GDM1 (cell line): Measurements from ENCODE around the gene GNAT2.
"Not testable (repeated sequence)": the region's sequence is repeated elsewhere in the genome, so short reads cannot be mapped to it uniquely, and the experiment has no call there.

ENCODE experiments used
- DNase-seq: peaks from one replicate; lab custom pipeline; 2025; lab: John Stamatoyannopoulos, UW

The GNAT2 gene

GRCh38 chr1:109619576-109620400 is at the start of gene GNAT2, which contains the start of gene AMPD2:
TSS of gene GNAT2 (minus strand) at chr1:109619616. CDS start at chr1:109612870, 6,746 bp downstream.
TSS of gene AMPD2 (plus strand) at chr1:109619837. CDS start at chr1:109621176, 1,339 bp downstream.
- DNase-seq, result peak; percentile 58

GRCh38 chr1:109668123-109668775 is 48.8 kb upstream of the GNAT2 start:
- no peak for DNase-seq

- DNase-seq, result peak; percentile 86
Observed at GRCh38 chr1:109667452-109668122, 48.2 kb upstream of the GNAT2 start, which contains the start of gene GSTM2. TSS of gene GSTM2 (plus strand) at chr1:109668057. CDS start at chr1:109668116, 59 bp downstream.

GRCh38 chr1:109664671-109665070 is 45.3 kb upstream of the GNAT2 start:
- no peak for DNase-seq

GRCh38 chr1:109661391-109661790 is 42.0 kb upstream of the GNAT2 start:
- no peak for DNase-seq

- not testable (repeated sequence) for DNase-seq
Observed at GRCh38 chr1:109660691-109661026, 41.2 kb upstream of the GNAT2 start.

GRCh38 chr1:109659997-109660690 is 40.7 kb upstream of the GNAT2 start:
- DNase-seq, result no peak

- no peak for DNase-seq
Observed at GRCh38 chr1:109659145-109659544, 39.7 kb upstream of the GNAT2 start.

GRCh38 chr1:109658533-109659042 is 39.2 kb upstream of the GNAT2 start:
- peak; percentile 15 for DNase-seq

- no peak for DNase-seq
Observed at GRCh38 chr1:109657970-109658369, 38.6 kb upstream of the GNAT2 start.

GRCh38 chr1:109657395-109657794 is 38.0 kb upstream of the GNAT2 start:
- no peak for DNase-seq

GRCh38 chr1:109655615-109656519 is 36.5 kb upstream of the GNAT2 start, which contains the start of gene GSTM4:
TSS of gene GSTM4 (plus strand) at chr1:109656099. CDS start at chr1:109656390, 291 bp downstream.
- peak; percentile 44 for DNase-seq

GRCh38 chr1:109654519-109654918 is 35.1 kb upstream of the GNAT2 start:
- DNase-seq, result no peak

- DNase-seq, result no peak
Observed at GRCh38 chr1:109653306-109653705, 33.9 kb upstream of the GNAT2 start.

GRCh38 chr1:109652402-109652801 is 33.0 kb upstream of the GNAT2 start:
- DNase-seq, result no peak

- DNase-seq, result no peak
Observed at GRCh38 chr1:109650609-109651008, 31.2 kb upstream of the GNAT2 start.

- no peak for DNase-seq
Observed at GRCh38 chr1:109649491-109649914, 30.1 kb upstream of the GNAT2 start.

GRCh38 chr1:109644670-109645069 is 25.3 kb upstream of the GNAT2 start:
- no peak for DNase-seq

- peak; percentile 75 for DNase-seq
Observed at GRCh38 chr1:109643385-109644230, 24.2 kb upstream of the GNAT2 start.

GRCh38 chr1:109642626-109643025 is 23.2 kb upstream of the GNAT2 start:
- DNase-seq, result no peak
